Activated T-cell treated with anti-CD3 and anti-CD28 coated beads, Interleukin-2, amount 50 U/mL, for 24 hours (primary cell): ENCODE data around the gene ITGAL.
A peak's percentile ranks its signal among the peaks of the same experiment; 100 is the strongest.
"Not testable (repeated sequence)": the region's sequence is repeated elsewhere in the genome, so short reads cannot be mapped to it uniquely, and the experiment has no call there.

Source experiments
- DNase-seq: peaks from one replicate; pipeline ENCODE4 v3.0.0-alpha.2; 2020
- H3K27ac Mint-ChIP-seq: 2 replicates; pipeline ENCODE4 v1.8.0; 2020; ENCODE audit warnings: mild to moderate bottlenecking, mixed read lengths
- H3K27me3 Mint-ChIP-seq: 2 replicates; pipeline ENCODE4 v1.8.0; 2020; ENCODE audit warnings: mixed read lengths
- H3K36me3 Mint-ChIP-seq: 2 replicates; pipeline ENCODE4 v1.8.0; 2020; ENCODE audit warnings: low read depth, mixed read lengths
- H3K4me1 Mint-ChIP-seq: 2 replicates; pipeline ENCODE4 v1.8.0; 2020; ENCODE audit warnings: low read depth, mixed read lengths
- H3K4me3 Mint-ChIP-seq: 2 replicates; pipeline ENCODE4 v1.8.0; 2020; ENCODE audit warnings: mild to moderate bottlenecking, moderate library complexity, mixed read lengths
- H3K9me3 Mint-ChIP-seq: 2 replicates; pipeline ENCODE4 v1.8.0; 2020; ENCODE audit warnings: mixed read lengths

Gene ITGAL

GRCh38 chr16:30446203-30446595 is 26.3 kb upstream of the ITGAL start:
- Mint-ChIP-seq H3K27ac (peak overlapping the region; percentile 95), H3K4me1 (peaks cover 45% of the 10 kb centered on the region), H3K36me3 (peaks cover 33% of the 10 kb centered on the region), H3K9me3 (peaks cover 2% of the 10 kb centered on the region), H3K4me3 (peak overlapping the region; percentile 90), H3K27me3 (no peaks in the 10 kb centered on the region)
- DNase-seq: no peak

- no peak for DNase-seq
- H3K27ac Mint-ChIP-seq: no peak overlapping the region
- no peak overlapping the region for H3K4me3 Mint-ChIP-seq
- peaks cover 29% of the 10 kb centered on the region for H3K36me3 Mint-ChIP-seq
- H3K27me3 Mint-ChIP-seq: no peaks in the 10 kb centered on the region
- H3K4me1 Mint-ChIP-seq: peaks cover 50% of the 10 kb centered on the region
- H3K9me3 Mint-ChIP-seq: peaks cover 2% of the 10 kb centered on the region
Measured at GRCh38 chr16:30447512-30448226, 24.9 kb upstream of the ITGAL start.

- H3K27me3 Mint-ChIP-seq: no peaks in the 10 kb centered on the region
- H3K27ac Mint-ChIP-seq: no peak overlapping the region
- no peak overlapping the region for H3K4me3 Mint-ChIP-seq
- H3K4me1 Mint-ChIP-seq: peaks cover 46% of the 10 kb centered on the region
- H3K9me3 Mint-ChIP-seq: peaks cover 2% of the 10 kb centered on the region
- peaks cover 17% of the 10 kb centered on the region for H3K36me3 Mint-ChIP-seq
- no peak for DNase-seq
Measured at GRCh38 chr16:30449116-30449435, 23.5 kb upstream of the ITGAL start.

- H3K27me3 Mint-ChIP-seq, H3K36me3 Mint-ChIP-seq, H3K9me3 Mint-ChIP-seq, H3K27ac Mint-ChIP-seq, DNase-seq: not testable (repeated sequence)
- Mint-ChIP-seq H3K4me3 (peak overlapping the region; percentile 6), H3K4me1 (peaks cover 64% of the 10 kb centered on the region)
Measured at GRCh38 chr16:30452709-30453580, 19.6 kb upstream of the ITGAL start.

- no peaks in the 10 kb centered on the region for H3K36me3 Mint-ChIP-seq
- DNase-seq: no peak
- peak overlapping the region; percentile 58 for H3K27ac Mint-ChIP-seq
- H3K9me3 Mint-ChIP-seq: no peaks in the 10 kb centered on the region
- H3K27me3 Mint-ChIP-seq: no peaks in the 10 kb centered on the region
- H3K4me1 Mint-ChIP-seq: peaks cover 69% of the 10 kb centered on the region
- no peak overlapping the region for H3K4me3 Mint-ChIP-seq
Measured at GRCh38 chr16:30456302-30456701, 16.2 kb upstream of the ITGAL start.

- H3K4me3 Mint-ChIP-seq: no peak overlapping the region
- H3K9me3 Mint-ChIP-seq: no peaks in the 10 kb centered on the region
- no peak for DNase-seq
- no peaks in the 10 kb centered on the region for H3K36me3 Mint-ChIP-seq
- H3K27me3 Mint-ChIP-seq: no peaks in the 10 kb centered on the region
- peak overlapping the region; percentile 69 for H3K27ac Mint-ChIP-seq
- H3K4me1 Mint-ChIP-seq: peaks cover 73% of the 10 kb centered on the region
Measured at GRCh38 chr16:30457256-30457655, 15.3 kb upstream of the ITGAL start.

GRCh38 chr16:30457743-30458560 is 14.6 kb upstream of the ITGAL start:
- Mint-ChIP-seq H3K36me3 (no peaks in the 10 kb centered on the region), H3K27me3 (no peaks in the 10 kb centered on the region), H3K4me3 (peak overlapping the region; percentile 72), H3K9me3 (no peaks in the 10 kb centered on the region), H3K27ac (peak overlapping the region; percentile 95), H3K4me1 (peaks cover 70% of the 10 kb centered on the region)
- no peak for DNase-seq

GRCh38 chr16:30458561-30459394 is 13.8 kb upstream of the ITGAL start:
- H3K9me3 Mint-ChIP-seq: no peaks in the 10 kb centered on the region
- peak overlapping the region; percentile 95 for H3K27ac Mint-ChIP-seq
- H3K36me3 Mint-ChIP-seq: no peaks in the 10 kb centered on the region
- peaks cover 75% of the 10 kb centered on the region for H3K4me1 Mint-ChIP-seq
- H3K4me3 Mint-ChIP-seq: peak overlapping the region; percentile 72
- H3K27me3 Mint-ChIP-seq: no peaks in the 10 kb centered on the region
- DNase-seq: peak; percentile 90

GRCh38 chr16:30459456-30459855 is 13.1 kb upstream of the ITGAL start:
- no peak for DNase-seq
- Mint-ChIP-seq H3K9me3 (no peaks in the 10 kb centered on the region), H3K4me3 (peak overlapping the region; percentile 72), H3K27me3 (no peaks in the 10 kb centered on the region), H3K27ac (peak overlapping the region; percentile 95), H3K36me3 (no peaks in the 10 kb centered on the region), H3K4me1 (peaks cover 72% of the 10 kb centered on the region)

- not testable (repeated sequence) for H3K9me3 Mint-ChIP-seq, H3K4me3 Mint-ChIP-seq, DNase-seq, H3K36me3 Mint-ChIP-seq, H3K27me3 Mint-ChIP-seq, H3K27ac Mint-ChIP-seq
- H3K4me1 Mint-ChIP-seq: peaks cover 68% of the 10 kb centered on the region
Measured at GRCh38 chr16:30461426-30461825, 11.1 kb upstream of the ITGAL start.

GRCh38 chr16:30464078-30464477 is 8.5 kb upstream of the ITGAL start:
- no peak overlapping the region for H3K4me3 Mint-ChIP-seq
- H3K36me3 Mint-ChIP-seq: no peaks in the 10 kb centered on the region
- H3K9me3 Mint-ChIP-seq: no peaks in the 10 kb centered on the region
- peak overlapping the region; percentile 37 for H3K27ac Mint-ChIP-seq
- DNase-seq: no peak
- H3K4me1 Mint-ChIP-seq: peaks cover 52% of the 10 kb centered on the region
- H3K27me3 Mint-ChIP-seq: no peaks in the 10 kb centered on the region

GRCh38 chr16:30470170-30470512 is 2.4 kb upstream of the ITGAL start:
- Mint-ChIP-seq H3K27me3 (no peaks in the 10 kb centered on the region), H3K4me3 (peak overlapping the region; percentile 48), H3K4me1 (peaks cover 60% of the 10 kb centered on the region), H3K27ac (peak overlapping the region; percentile 97), H3K36me3 (peaks cover 26% of the 10 kb centered on the region), H3K9me3 (no peaks in the 10 kb centered on the region)
- no peak for DNase-seq

GRCh38 chr16:30470632-30470995 is 1.9 kb upstream of the ITGAL start:
- peak; percentile 49 for DNase-seq
- Mint-ChIP-seq H3K27me3 (no peaks in the 10 kb centered on the region), H3K4me3 (no peak overlapping the region), H3K36me3 (peaks cover 31% of the 10 kb centered on the region), H3K27ac (peak overlapping the region; percentile 97), H3K4me1 (peaks cover 63% of the 10 kb centered on the region), H3K9me3 (no peaks in the 10 kb centered on the region)
